PC-3 (cell line): ENCODE data around the gene ADGRV1. TPM values are rescaled to one million over a fixed set of nuclear protein-coding genes. Genes with fewer than 3 reads are reported as not detected.

Experiments
- ATAC-seq: fragments of 200-7000 bp; cut with Tn5 transposase; 2 replicates; pipeline ENCODE4 v1.9.1; 2020; ENCODE audit warnings: mild to moderate bottlenecking, moderate library complexity
- BruUV-seq: library from RNA; stranded (reverse); fragments of 400-500 nt; replicated peaks from 2 replicates; lab custom pipeline; 2021; lab: Mats Ljungman, UMichigan
- CTCF ChIA-PET: fragments of 300-600 bp; sonication (Branson Sonifier 250); formaldehyde crosslinking; loops from one replicate; lab custom pipeline; 2022; ENCODE audit warnings: antibody characterized with exemption; lab: Charles Lee
- POLR2A ChIA-PET: fragments of 300-600 bp; sonication (Branson Sonifier 250); formaldehyde crosslinking; loops from one replicate; lab custom pipeline; 2022; ENCODE audit warnings: antibody characterized with exemption; ENCODE audit not compliant: unreplicated experiment; lab: Charles Lee
- DNase-seq: peaks from one replicate; pipeline ENCODE4 v3.0.0-alpha.2; 2015
- H2AFZ ChIP-seq: fragments of 300-600 bp; sonication (generic); 2 replicates; pipeline ENCODE4 v1.6.0; 2016; ENCODE audit warnings: antibody characterized with exemption, low read length
- H3F3A ChIP-seq: fragments of 300-600 bp; sonication (generic); one replicate; pipeline ENCODE4 v1.6.0; 2017; ENCODE audit warnings: antibody characterized with exemption, low read length, control low read depth, mild to moderate bottlenecking; ENCODE audit not compliant: unreplicated experiment
- H3K27ac ChIP-seq: fragments of 300-600 bp; sonication (generic); 2 replicates; pipeline ENCODE4 v1.5.1; 2016; ENCODE audit warnings: mild to moderate bottlenecking, low read length
- H3K27me3 ChIP-seq: fragments of 300-600 bp; sonication (generic); 2 replicates; pipeline ENCODE4 v1.6.1; 2016; ENCODE audit warnings: low read length, mixed read lengths
- H3K36me3 ChIP-seq: fragments of 300-600 bp; sonication (generic); 2 replicates; pipeline ENCODE4 v1.6.1; 2016; ENCODE audit warnings: low read depth, mixed run types, low read length, mixed read lengths
- H3K4me1 ChIP-seq: fragments of 300-600 bp; sonication (generic); 2 replicates; pipeline ENCODE4 v1.5.1; 2016; ENCODE audit warnings: low read length; ENCODE audit not compliant: insufficient read depth
- H3K4me2 ChIP-seq: fragments of 300-600 bp; sonication (generic); 2 replicates; pipeline ENCODE4 v1.6.0; 2016; ENCODE audit warnings: low read length
- H3K4me3 ChIP-seq: fragments of 300-600 bp; sonication (generic); 2 replicates; pipeline ENCODE4 v1.5.1; 2016; ENCODE audit warnings: mild to moderate bottlenecking, low read length, mixed read lengths
- H3K79me2 ChIP-seq: fragments of 300-600 bp; sonication (generic); 2 replicates; pipeline ENCODE4 v1.6.1; 2017; ENCODE audit warnings: low read length, mixed read lengths
- H3K9ac ChIP-seq: fragments of 300-600 bp; sonication (generic); 2 replicates; pipeline ENCODE4 v1.6.0; 2016; ENCODE audit warnings: mild to moderate bottlenecking, low read length
- H3K9me2 ChIP-seq: fragments of 300-600 bp; sonication (generic); replicated peaks from 2 replicates; pipeline ENCODE4 v1.6.1; 2016; ENCODE audit warnings: mixed run types, low read length, mixed read lengths
- H3K9me3 ChIP-seq: fragments of 300-600 bp; sonication (generic); 2 replicates; pipeline ENCODE4 v1.6.1; 2016; ENCODE audit warnings: low read length, mixed read lengths
- H4K20me1 ChIP-seq: fragments of 300-600 bp; sonication (generic); 2 replicates; pipeline ENCODE4 v1.6.1; 2016; ENCODE audit warnings: low read length, mixed read lengths
- CTCF ChIP-seq: fragments of 300-600 bp; sonication (generic); conservative IDR thresholded peaks from 2 replicates; pipeline ENCODE4 v1.5.1; 2017; ENCODE audit warnings: antibody characterized with exemption, low read depth, mild to moderate bottlenecking, low read length
- EZH2 ChIP-seq: fragments of 300-600 bp; sonication (generic); IDR thresholded peaks from one replicate; pipeline ENCODE4 v1.6.1; 2017; ENCODE audit warnings: antibody characterized with exemption, mild to moderate bottlenecking, low read length; ENCODE audit not compliant: unreplicated experiment
- EZH2phosphoT487 ChIP-seq: fragments of 300-600 bp; sonication (generic); IDR thresholded peaks from 2 replicates; pipeline ENCODE4 v1.6.1; 2018; ENCODE audit warnings: mild to moderate bottlenecking, antibody characterized with exemption, low read length, borderline replicate concordance
- intact Hi-C: fragments of 100-400 bp; cut with micrococcal nuclease; formaldehyde crosslinking; loops from 2 replicates; pipeline ENCODE4 v1.9.0; 2023
- total RNA-seq: library from RNA; depleted of rRNA; stranded (reverse); fragments of >200 nt; gene quantifications from 2 replicates; pipeline ENCODE4 v1.2.3, GENCODE V29; 2014

The ADGRV1 gene
- total RNA-seq, 1 experiment from 2014 or later, result 22.7 TPM

DNA sequence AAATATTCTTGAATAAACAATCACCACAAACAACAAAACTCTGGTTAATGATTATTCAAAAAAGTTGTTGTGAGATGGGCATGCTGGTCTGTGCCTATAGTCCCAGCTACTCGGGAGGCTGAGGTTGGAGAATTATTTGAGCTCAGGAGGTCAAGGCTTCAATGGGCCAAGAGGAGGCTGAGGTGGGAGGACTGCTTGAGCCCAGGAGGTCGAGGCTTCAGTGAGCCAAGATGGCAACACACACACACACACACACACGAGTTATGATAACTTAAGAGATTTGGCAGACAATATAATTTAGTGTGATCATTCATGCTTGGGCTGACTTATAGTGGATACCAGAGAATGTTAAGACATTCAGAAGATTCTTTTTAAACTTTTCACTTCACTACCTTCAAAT lies 44.1 kb upstream of the ADGRV1 start:
- CTCF ChIA-PET, result no interaction called here
- intact Hi-C loops, result no loop called here

GRCh38 chr5:90518661-90519060 lies 39.9 kb upstream of the ADGRV1 start:
- TF ChIP-seq EZH2phosphoT487, result no peak
- no peak for TF ChIP-seq EZH2
- TF ChIP-seq CTCF, result no peak

More for the DNA sequence above, 44.1 kb upstream of the ADGRV1 start:
- H3F3A ChIP-seq, result peaks cover 11% of the 10 kb centered on the region
- DNase-seq (no peak), ATAC-seq (no peak)
- no peaks in the 10 kb centered on the region for H4K20me1 ChIP-seq
- H3K9me3 ChIP-seq, result no peaks in the 10 kb centered on the region
- no peak overlapping the region for H3K4me3 ChIP-seq
- H3K27me3 ChIP-seq, result no peaks in the 10 kb centered on the region
- POLR2A ChIA-PET, result no interaction called here
- no peak overlapping the region for H3K4me2 ChIP-seq
- BruUV-seq, result no TSS peak
- no peaks in the 10 kb centered on the region for H3K9me2 ChIP-seq
- H3K27ac ChIP-seq, result no peak overlapping the region
- H3K9ac ChIP-seq, result no peak overlapping the region
- H2AFZ ChIP-seq, result no peak overlapping the region
- TF ChIP-seq EZH2, result no peak
- TF ChIP-seq CTCF, result no peak
- no peak for TF ChIP-seq EZH2phosphoT487
- H3K4me1 ChIP-seq, result peaks cover 17% of the 10 kb centered on the region
- H3K79me2 ChIP-seq, result no peaks in the 10 kb centered on the region
- H3K36me3 ChIP-seq, result peaks cover 9% of the 10 kb centered on the region; the same call in 1 of the 2 replicates

DNA sequence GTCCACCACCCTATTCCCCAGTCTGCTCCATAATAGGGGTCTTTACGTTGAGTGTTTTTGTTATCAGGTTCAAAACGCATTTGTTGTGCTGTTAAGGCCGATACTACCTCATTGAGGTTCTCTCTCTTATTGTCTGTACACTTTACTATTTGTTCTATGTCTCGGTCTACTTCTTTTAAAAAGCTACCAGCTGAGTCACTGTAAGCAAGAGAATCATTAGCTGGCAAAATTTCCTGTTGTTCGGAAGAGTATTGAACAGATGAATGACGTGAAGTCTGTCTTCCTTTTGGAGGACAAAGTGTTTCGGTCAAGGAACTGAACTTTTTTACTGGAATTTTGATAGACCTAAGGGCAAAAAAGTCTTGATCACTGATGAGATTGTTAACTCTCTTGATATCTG lies 39.5 kb upstream of the ADGRV1 start:
- ChIA-PET POLR2A (interaction anchor here (0.5 to 1.0 kb wide), 5 partner anchors 10 to 900 kb away, joined by 3 to 5 read pairs (median 3); partner anchors contain the start of genes MBLAC2 and POLR3G), CTCF (interaction anchor here (0.6 to 1.1 kb wide), 3 partner anchors 11 to 109 kb away, joined by 3 to 6 read pairs (median 3); partner anchors contain the start of gene CETN3)
- H3K9ac ChIP-seq, result no peak overlapping the region
- peak; percentile 82 for DNase-seq
- H3K4me2 ChIP-seq, result peak overlapping the region; percentile 42
- ATAC-seq, result peak; percentile 88
- intact Hi-C loops, result loop anchor here (1.0 to 2.0 kb wide), 2 partner anchors 10 to 44 kb away; partner anchors contain the start of genes LYSMD3, MBLAC2 and POLR3G
- H3K27me3 ChIP-seq, result no peaks in the 10 kb centered on the region
- H4K20me1 ChIP-seq, result no peaks in the 10 kb centered on the region
- H3K9me2 ChIP-seq, result no peaks in the 10 kb centered on the region
- H3K9me3 ChIP-seq, result no peaks in the 10 kb centered on the region
- TSS peak; percentile 4 for BruUV-seq
- H3K4me1 ChIP-seq, result peaks cover 25% of the 10 kb centered on the region
- H3K4me3 ChIP-seq, result peak overlapping the region; percentile 6; the same call in 1 of the 2 replicates
- TF ChIP-seq EZH2phosphoT487 (no peak), CTCF (no peak), EZH2 (no peak)
- peaks cover 42% of the 10 kb centered on the region for H3K36me3 ChIP-seq
- H2AFZ ChIP-seq, result no peak overlapping the region
- H3F3A ChIP-seq, result peaks cover 11% of the 10 kb centered on the region
- no peaks in the 10 kb centered on the region for H3K79me2 ChIP-seq
- peak overlapping the region; percentile 61 for H3K27ac ChIP-seq

More at GRCh38 chr5:90518661-90519060, 39.9 kb upstream of the ADGRV1 start:
- H4K20me1 ChIP-seq, result no peaks in the 10 kb centered on the region
- no peak overlapping the region for H2AFZ ChIP-seq
- ChIA-PET POLR2A (interaction anchor here (0.5 to 1.0 kb wide), 4 partner anchors 9 to 198 kb away, joined by 3 to 5 read pairs (median 3); partner anchors contain the start of genes MBLAC2 and POLR3G), CTCF (interaction anchor here (0.6 to 1.1 kb wide), 3 partner anchors 12 to 109 kb away, joined by 3 read pairs; partner anchors contain the start of gene CETN3)
- H3K9ac ChIP-seq, result no peak overlapping the region
- no peaks in the 10 kb centered on the region for H3K9me3 ChIP-seq
- peak; percentile 78 for ATAC-seq
- no peaks in the 10 kb centered on the region for H3K79me2 ChIP-seq
- DNase-seq, result peak; percentile 80
- H3K9me2 ChIP-seq, result no peaks in the 10 kb centered on the region
- peaks cover 11% of the 10 kb centered on the region for H3F3A ChIP-seq
- H3K4me1 ChIP-seq, result peaks cover 25% of the 10 kb centered on the region
- peak overlapping the region; percentile 61 for H3K27ac ChIP-seq
- BruUV-seq, result no TSS peak
- no peaks in the 10 kb centered on the region for H3K27me3 ChIP-seq
- peak overlapping the region; percentile 42 for H3K4me2 ChIP-seq
- H3K36me3 ChIP-seq, result peaks cover 38% of the 10 kb centered on the region
- H3K4me3 ChIP-seq, result peak overlapping the region; percentile 6; the same call in 1 of the 2 replicates
- intact Hi-C loops, result loop anchor here (1.0 to 2.0 kb wide), 2 partner anchors 11 to 44 kb away; partner anchors contain the start of genes LYSMD3, MBLAC2 and POLR3G
